CD14-positive monocyte (primary cell): ENCODE data around the gene CIB2. TPM values are rescaled to one million over a fixed set of nuclear protein-coding genes. Genes with fewer than 3 reads are reported as not detected.

ENCODE experiments used
- DNase-seq, 3 donors: peaks; one replicate each; pipeline ENCODE4 v3.0.0-alpha.2; 2011 to 2022
- H2AFZ ChIP-seq: 2 replicates; pipeline ENCODE4 v1.6.0; 2012; ENCODE audit warnings: mild to moderate bottlenecking, low read depth, low read length, inconsistent platforms; ENCODE audit not compliant: insufficient read depth, poor library complexity, severe bottlenecking
- H3K27ac ChIP-seq, 2 donors: 1 replicate in 1 of 2; 2 replicates in 1 of 2; pipeline ENCODE4 v1.5.1; 2012 to 2013; ENCODE audit warnings: low read length in 2 of 2, control low read depth in 1 of 2, inconsistent platforms in 1 of 2, low read depth in 1 of 2, mild to moderate bottlenecking in 1 of 2
- H3K27me3 ChIP-seq, 2 donors: one replicate each; pipeline versions ENCODE4 v1.6.0 to v1.6.1; 2011 to 2013; ENCODE audit warnings: low read length in 2 of 2; ENCODE audit not compliant: control insufficient read depth in 2 of 2, insufficient read depth in 2 of 2
- H3K36me3 ChIP-seq, 2 donors: replicated peaks in 1 of 2; 1 replicate in 1 of 2; 2 replicates in 1 of 2; pipeline versions ENCODE4 v1.5.1 to v1.6.1; 2012 to 2013; ENCODE audit warnings: low read length in 2 of 2, control low read depth in 1 of 2, inconsistent platforms in 1 of 2, mild to moderate bottlenecking in 1 of 2; ENCODE audit not compliant: insufficient read depth in 2 of 2, control insufficient read depth in 1 of 2
- H3K4me1 ChIP-seq, 2 donors: 1 replicate in 1 of 2; 2 replicates in 1 of 2; pipeline versions ENCODE4 v1.5.1 to v1.6.1; 2012 to 2013; ENCODE audit warnings: low read length in 2 of 2, control low read depth in 1 of 2, inconsistent platforms in 1 of 2, mild to moderate bottlenecking in 1 of 2, moderate library complexity in 1 of 2; ENCODE audit not compliant: insufficient read depth in 2 of 2, control insufficient read depth in 1 of 2
- H3K4me2 ChIP-seq: replicated peaks from 2 replicates; pipeline ENCODE3; 2012; ENCODE audit warnings: low read length, moderate library complexity, mild to moderate bottlenecking; ENCODE audit not compliant: poor library complexity, severe bottlenecking; ENCODE audit errors: extremely low read depth
- H3K4me3 ChIP-seq, 3 experiments: fragments of 200-600 bp in 1 of 3; sonication (generic) in 1 of 3; replicated peaks in 1 of 3; 1 replicate in 2 of 3; 2 replicates in 1 of 3; pipeline ENCODE4 v1.5.1; 2011 to 2013; ENCODE audit warnings: low read length in 3 of 3, mild to moderate bottlenecking in 3 of 3, control low read depth in 2 of 3, low read depth in 2 of 3, inconsistent platforms in 1 of 3, moderate library complexity in 1 of 3
- H3K79me2 ChIP-seq: 2 replicates; pipeline ENCODE4 v1.6.0; 2012; ENCODE audit warnings: mild to moderate bottlenecking, control low read depth, inconsistent platforms, low read length, moderate library complexity; ENCODE audit not compliant: insufficient read depth
- H3K9ac ChIP-seq: 2 replicates; pipeline ENCODE4 v1.6.0; 2017; ENCODE audit warnings: low read length, mild to moderate bottlenecking; ENCODE audit not compliant: insufficient read depth, poor library complexity, severe bottlenecking
- H3K9me3 ChIP-seq, 2 donors: replicated peaks in 1 of 2; 1 replicate in 1 of 2; 2 replicates in 1 of 2; pipeline versions ENCODE4 v1.5.1 to v1.6.1; 2012 to 2013; ENCODE audit warnings: low read length in 2 of 2, control low read depth in 1 of 2; ENCODE audit not compliant: control insufficient read depth in 1 of 2, insufficient read depth in 1 of 2
- H4K20me1 ChIP-seq: 2 replicates; pipeline ENCODE4 v1.6.0; 2012; ENCODE audit warnings: mild to moderate bottlenecking, low read length, control low read depth, moderate library complexity; ENCODE audit not compliant: insufficient read depth
- H3K27ac Mint-ChIP-seq, 7 donors: one replicate each; pipeline ENCODE4 v1.8.0; 2020; ENCODE audit warnings: mild to moderate bottlenecking in 7 of 7, mixed read lengths in 7 of 7, moderate library complexity in 6 of 7, inconsistent platforms in 2 of 7
- H3K27me3 Mint-ChIP-seq, 3 donors: one replicate each; pipeline ENCODE4 v1.8.0; 2021 to 2022; ENCODE audit warnings: low read depth in 3 of 3, mild to moderate bottlenecking in 3 of 3, mixed read lengths in 3 of 3, moderate library complexity in 3 of 3, inconsistent platforms in 1 of 3
- H3K36me3 Mint-ChIP-seq, 2 donors: one replicate each; pipeline ENCODE4 v1.8.0; 2020; ENCODE audit warnings: mixed read lengths in 2 of 2, inconsistent platforms in 1 of 2, mild to moderate bottlenecking in 1 of 2
- H3K4me1 Mint-ChIP-seq: one replicate; pipeline ENCODE4 v1.8.0; 2020; ENCODE audit warnings: mild to moderate bottlenecking, mixed read lengths
- H3K4me3 Mint-ChIP-seq, 2 donors: one replicate each; pipeline ENCODE4 v1.8.0; 2020; ENCODE audit warnings: mild to moderate bottlenecking in 2 of 2, mixed read lengths in 2 of 2, moderate library complexity in 1 of 2
- H3K9me3 Mint-ChIP-seq, 7 donors: one replicate each; pipeline ENCODE4 v1.8.0; 2020 to 2022; ENCODE audit warnings: mixed read lengths in 7 of 7, mild to moderate bottlenecking in 6 of 7, moderate library complexity in 6 of 7, inconsistent platforms in 2 of 7
- CTCF ChIP-seq: fragments of 200-600 bp; IDR thresholded peaks from one replicate; pipeline ENCODE4 v1.8.0; 2022; ENCODE audit warnings: antibody characterized with exemption, mild to moderate bottlenecking
- WGBS: methylation state at CpG from one replicate; pipeline ENCODE4 v1.1.5; 2013; ENCODE audit warnings: missing lambda C conversion rate; ENCODE audit not compliant: insufficient coverage; 5-methylcytosine and 5-hydroxymethylcytosine counted together
- intact Hi-C, 2 donors: fragments of 100-400 bp; cut with micrococcal nuclease; formaldehyde crosslinking; loops; one replicate each; pipeline versions ENCODE4 v1.15.0 to v1.15.1; 2023
- polyA plus RNA-seq, 3 donors: library from polyadenylated mRNA; depleted of rRNA in 1 of 3; unstranded in 2 of 3; stranded (reverse) in 1 of 3; fragments of 300-500 nt in 2 of 3; fragments of >200 nt in 1 of 3; fragmentation: Illumina TruSeq in 2 of 3; gene quantifications; 1 replicate in 2 of 3; 2 replicates in 1 of 3; pipeline ENCODE4 v1.2.3, GENCODE V29; 2012 to 2021

The CIB2 gene
- polyA plus RNA-seq, 3 donors: 0.43 to 0.75 (median 0.51) TPM

GRCh38 chr15:78060232-78060631 lies 71.0 kb downstream of the CIB2 start:
- no peak overlapping the region for H3K4me2 ChIP-seq
- no peaks in the 10 kb centered on the region for H3K9me3 ChIP-seq
- H3K27me3 ChIP-seq: no peaks in the 10 kb centered on the region
- peaks cover 99% of the 10 kb centered on the region for H3K79me2 ChIP-seq
- DNase-seq: no peak
- H3K4me3 ChIP-seq: no peak overlapping the region
- Mint-ChIP-seq H3K4me3 (no peak overlapping the region), H3K27ac (peak overlapping the region in 3 of 7 donors; percentile 33 to 88 (median 64)), H3K9me3 (no peaks in the 10 kb centered on the region), H3K27me3 (no peaks in the 10 kb centered on the region), H3K36me3 (peaks cover 5% of the 10 kb centered on the region in 2 donors), H3K4me1 (peaks cover 56% of the 10 kb centered on the region)
- H3K4me1 ChIP-seq: peaks cover 71 to 78% of the 10 kb centered on the region in 2 donors
- no peak for TF ChIP-seq CTCF
- intact Hi-C loops: no loop called here
- no peak overlapping the region for H3K9ac ChIP-seq
- no peak overlapping the region for H2AFZ ChIP-seq
- peaks cover 48% of the 10 kb centered on the region for H4K20me1 ChIP-seq
- 97% methylated on average over 3 of the region's 5 CpGs for whole genome bisulfite sequencing
- no peaks in the 10 kb centered on the region for H3K36me3 ChIP-seq
- peak overlapping the region in 1 of 2 donors; percentile 68 for H3K27ac ChIP-seq

- H3K27me3 ChIP-seq: no peaks in the 10 kb centered on the region
- H3K4me3 ChIP-seq: no peak overlapping the region
- no peak for TF ChIP-seq CTCF
- 68% methylated on average over 3 of the region's 3 CpGs for WGBS
- H3K4me1 ChIP-seq: peaks cover 63 to 69% of the 10 kb centered on the region in 2 donors
- H3K4me3 Mint-ChIP-seq: no peak overlapping the region
- H3K79me2 ChIP-seq: peaks cover 100% of the 10 kb centered on the region
- no peak overlapping the region for H2AFZ ChIP-seq
- peak overlapping the region; percentile 16 for H3K4me2 ChIP-seq
- no peaks in the 10 kb centered on the region for H3K36me3 ChIP-seq
- H3K9me3 Mint-ChIP-seq: no peaks in the 10 kb centered on the region
- H3K27ac Mint-ChIP-seq: peak overlapping the region; percentile 72 to 88 (median 82)
- peak overlapping the region; percentile 46 to 68 for H3K27ac ChIP-seq
- H3K9ac ChIP-seq: no peak overlapping the region
- intact Hi-C loops: no loop called here
- peaks cover 58% of the 10 kb centered on the region for H4K20me1 ChIP-seq
- DNase-seq: peak in 2 of 3 donors; percentile 51 to 79
- no peaks in the 10 kb centered on the region for H3K27me3 Mint-ChIP-seq
- H3K36me3 Mint-ChIP-seq: peaks cover 5 to 9% of the 10 kb centered on the region in 2 donors
- no peaks in the 10 kb centered on the region for H3K9me3 ChIP-seq
- peaks cover 61% of the 10 kb centered on the region for H3K4me1 Mint-ChIP-seq
Observed at GRCh38 chr15:78059110-78059839, 72.0 kb downstream of the CIB2 start.
